ENCODE data around the gene MYPOP. TPM values are rescaled to one million over a fixed set of nuclear protein-coding genes. Genes with fewer than 3 reads are reported as not detected.

The MYPOP gene
- total and polyA plus RNA-seq, 10 of the 15 experiments (the other 5 are each of a cell fraction or from before 2014, with no cell fraction given): 0.47 to 9.4 (median 1.4) TPM

- ChIA-PET POLR2A (no interaction called here), CTCF (no interaction called here), SMC1A (ENCODE audit: uncharacterized antibody, unreplicated experiment) (no interaction called here), RAD21 (ENCODE audit: unreplicated experiment) (no interaction called here)
- in situ Hi-C loops (cut with MboI) (no loop called here), intact Hi-C loops (cut with micrococcal nuclease; ENCODE audit: unreplicated experiment) (no loop called here)
- Histone ChIP-seq H3K27ac (ENCODE audit: control insufficient read depth, insufficient read depth) (no peak overlapping the region), H3K4me1 (ENCODE audit: control insufficient read depth, insufficient read depth, low read length) (peaks cover 10% of the 10 kb centered on the region), H3K9ac (ENCODE audit: control insufficient read depth, insufficient read depth, low read length) (no peak overlapping the region), H4K20me1 (ENCODE audit: control insufficient read depth, insufficient read depth) (no peaks in the 10 kb centered on the region), H3K4me2 (ENCODE audit: control insufficient read depth, insufficient read depth) (no peak overlapping the region), H3K9me3 (replicated peaks; ENCODE audit: control insufficient read depth, insufficient read depth, low read length) (no peaks in the 10 kb centered on the region), H3K36me3 (ENCODE audit: control insufficient read depth in 2 of 2, insufficient read depth in 2 of 2, low read length in 1 of 2) (no peaks in the 10 kb centered on the region; a peak in 2 of 4 replicates), H3K79me2 (ENCODE audit: control insufficient read depth, insufficient read depth, low read length) (peaks cover 8% of the 10 kb centered on the region), H2AFZ (ENCODE audit: control insufficient read depth, low read depth, low read length) (no peak overlapping the region), H3K27me3 (replicated peaks in 1 of 2; ENCODE audit: control insufficient read depth in 2 of 2, insufficient read depth in 2 of 2, low read length in 1 of 2) (no peaks in the 10 kb centered on the region), H3K4me3 (no peak overlapping the region)
- no peak for ATAC-seq
- TF ChIP-seq SUZ12 (IDR thresholded peaks at IDR 0.05; ENCODE audit: unreplicated experiment) (no peak), IRF5 (IDR thresholded peaks at IDR 0.05; ENCODE audit: borderline replicate concordance) (no peak), ASH2L (IDR thresholded peaks at IDR 0.05; ENCODE audit: borderline replicate concordance, low read depth) (no peak), SIX5 (IDR thresholded peaks at IDR 0.05; ENCODE audit: low read depth, low read length, severe bottlenecking) (no peak), REST (IDR thresholded peaks at IDR 0.05; ENCODE audit: low read depth, low read length) (no peak), ZNF24 (IDR thresholded peaks at IDR 0.05) (no peak), CEBPB (IDR thresholded peaks at IDR 0.05; ENCODE audit: borderline replicate concordance in 1 of 2, low read depth in 2 of 2, low read length in 2 of 2) (no peak), SMC3 (IDR thresholded peaks at IDR 0.05; ENCODE audit: borderline replicate concordance, low read length) (no peak)
- FAIRE-seq: no peak
- DNase-seq (ENCODE audit: low read depth, low spot score): no peak
- WGBS (ENCODE audit: insufficient coverage, insufficient replicate concordance, low lambda C conversion rate, missing lambda C conversion rate): 90% methylated on average over 7 of the region's 7 CpGs
- no TSS peak for BruUV-seq (replicated peaks)
Measured at GRCh38 chr19:45899253-45899652, 3.2 kb downstream of the MYPOP start.

Data from GM12878 (cell line).